GM19035 (cell line): ENCODE results near the gene PSME2.
"Not testable (repeated sequence)": the region's sequence is repeated elsewhere in the genome, so short reads cannot be mapped to it uniquely, and the experiment has no call there.

ENCODE experiments used
- ATAC-seq: cut with Tn5 transposase; IDR thresholded peaks from one replicate; pipeline ENCODE4 v1.9.1; 2021; ENCODE audit not compliant: unreplicated experiment

The PSME2 gene

GRCh38 chr14:24115422-24116127 lies 30.8 kb downstream of the PSME2 start:
- ATAC-seq: no peak

GRCh38 chr14:24114532-24115421 lies 31.6 kb downstream of the PSME2 start, which contains the start of the genes DCAF11 and NRL:
Gene DCAF11, plus strand, starts transcription at chr14:24114777. Its CDS starts 818 bp downstream, at chr14:24115595.
Gene NRL, minus strand, starts transcription at chr14:24114949. Its CDS starts 32,101 bp downstream, at chr14:24082848.
- peak; percentile 81 for ATAC-seq

- ATAC-seq: peak; percentile 32
Observed at GRCh38 chr14:24113801-24114531, 32.4 kb downstream of the PSME2 start.

- no peak for ATAC-seq
Observed at GRCh38 chr14:24113379-24113800, 33.0 kb downstream of the PSME2 start.

- ATAC-seq: no peak
Observed at GRCh38 chr14:24110523-24110922, 35.9 kb downstream of the PSME2 start.

GRCh38 chr14:24110060-24110459 lies 36.4 kb downstream of the PSME2 start:
- no peak for ATAC-seq

- no peak for ATAC-seq
Observed at GRCh38 chr14:24108336-24108874, 38.0 kb downstream of the PSME2 start.

- no peak for ATAC-seq
Observed at GRCh38 chr14:24106672-24107271, 39.6 kb downstream of the PSME2 start.

- ATAC-seq: not testable (repeated sequence)
Observed at GRCh38 chr14:24105609-24106239, 40.7 kb downstream of the PSME2 start.

GRCh38 chr14:24103451-24103850 lies 43.0 kb downstream of the PSME2 start:
- no peak for ATAC-seq

- ATAC-seq: no peak
Observed at GRCh38 chr14:24102357-24103048, 43.9 kb downstream of the PSME2 start.

- no peak for ATAC-seq
Observed at GRCh38 chr14:24100982-24101494, 45.4 kb downstream of the PSME2 start.

- no peak for ATAC-seq
Observed at GRCh38 chr14:24100197-24100981, 46.0 kb downstream of the PSME2 start.

GRCh38 chr14:24098927-24099813 lies 47.2 kb downstream of the PSME2 start:
- no peak for ATAC-seq

GRCh38 chr14:24098229-24098926 lies 48.0 kb downstream of the PSME2 start:
- no peak for ATAC-seq

GRCh38 chr14:24096545-24097181 lies 49.7 kb downstream of the PSME2 start:
- no peak for ATAC-seq
